ENCODE data around the gene SLC43A2. TPM values are rescaled to one million over a fixed set of nuclear protein-coding genes. Genes with fewer than 3 reads are reported as not detected.

The SLC43A2 gene
- polyA plus RNA-seq, 4 donors: 2.9 to 31.5 (median 9.9) TPM

DNA sequence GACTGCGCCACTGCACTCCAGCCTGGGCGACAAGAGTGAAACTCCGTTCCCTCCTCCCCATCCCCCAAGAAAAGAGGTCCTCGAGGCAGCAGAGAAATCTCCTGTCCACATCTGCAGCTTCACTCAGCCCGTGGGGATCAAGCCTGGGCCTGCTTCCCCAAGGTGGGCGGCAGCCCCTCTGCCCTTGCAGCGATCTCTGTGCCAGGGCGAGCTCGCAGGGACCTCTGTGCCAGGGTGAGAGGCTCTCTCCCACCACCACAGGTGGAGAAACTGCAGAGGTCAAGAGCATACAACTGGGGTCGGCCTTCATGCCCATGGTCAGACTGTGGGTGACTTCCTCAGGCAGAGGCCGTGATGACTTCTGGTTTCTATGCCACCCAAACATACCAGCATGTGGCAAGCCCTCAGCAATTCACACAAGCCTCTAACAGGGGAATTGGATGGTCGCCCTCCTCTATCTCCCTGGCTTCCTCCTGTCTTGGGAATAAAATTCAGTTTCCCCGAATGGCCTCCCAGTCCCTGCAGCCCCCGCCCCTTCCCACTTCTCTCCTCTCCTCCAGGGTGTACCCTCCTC lies 5.5 kb downstream of the SLC43A2 start:
- no peak for FAIRE-seq
- peaks cover 0 to 77% (median 0%) of the 10 kb centered on the region in 3 donors for H3K36me3 ChIP-seq (ENCODE audit: control insufficient read depth in 3 of 3, insufficient read depth in 2 of 3, low read depth in 1 of 3, low read length in 3 of 3)
- no peak for DNase-seq
- H3K4me3 ChIP-seq (ENCODE audit: low read depth in 1 of 3, low read length in 3 of 3): no peak overlapping the region
- 93 to 95% (median 93%) methylated on average over 14 of the region's 14 CpGs for WGBS, 3 donors
- no peaks in the 10 kb centered on the region for H3K9me3 ChIP-seq (ENCODE audit: control insufficient read depth in 2 of 2, insufficient read depth in 1 of 2, low read depth in 1 of 2, low read length in 1 of 2)
- H3K27me3 ChIP-seq (ENCODE audit: control insufficient read depth in 3 of 3, insufficient read depth in 3 of 3, low read length in 3 of 3): no peaks in the 10 kb centered on the region
- H3K27ac ChIP-seq (ENCODE audit: low read depth in 1 of 3, low read length in 2 of 3): no peak overlapping the region
- peaks cover 0 to 40% (median 2%) of the 10 kb centered on the region in 3 donors for H3K4me1 ChIP-seq (ENCODE audit: control insufficient read depth in 3 of 3, insufficient read depth in 2 of 3, low read depth in 1 of 3, low read length in 2 of 3)

DNA sequence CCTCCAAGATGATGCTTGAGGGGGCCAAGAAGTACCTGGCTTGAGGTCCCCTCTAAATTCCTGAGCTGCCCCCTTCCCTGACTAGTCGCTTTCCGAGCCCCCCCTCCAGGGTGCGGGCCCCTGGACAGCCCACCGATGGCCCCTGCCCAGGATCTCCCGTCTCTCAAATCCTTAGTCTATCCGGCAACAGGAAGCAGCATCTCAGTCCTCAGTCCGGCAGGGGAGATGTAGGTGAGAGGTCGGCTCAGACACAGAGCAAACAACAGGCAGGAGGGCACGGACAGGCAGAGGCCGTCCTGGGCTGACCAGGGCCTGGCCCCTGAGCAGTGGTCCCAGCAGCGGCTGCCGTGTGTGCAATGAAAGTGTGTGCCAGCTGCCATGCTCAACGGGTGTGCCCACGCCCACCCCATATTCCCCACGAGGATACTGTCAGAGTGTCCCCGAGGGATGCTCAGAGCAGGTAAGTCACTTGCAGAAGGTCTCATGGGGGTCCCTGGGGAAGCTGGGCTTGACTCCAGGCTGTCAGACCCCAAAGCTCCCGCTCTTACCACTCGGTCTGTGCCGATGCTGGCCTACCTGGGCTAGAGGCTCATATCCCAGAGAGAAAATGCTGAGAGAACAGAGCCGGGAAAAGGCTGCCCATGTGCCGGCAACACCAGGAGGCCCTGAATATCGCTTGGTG lies 7.2 kb downstream of the SLC43A2 start:
- peaks cover 0 to 40% (median 2%) of the 10 kb centered on the region in 3 donors for H3K4me1 ChIP-seq (ENCODE audit: control insufficient read depth in 3 of 3, insufficient read depth in 2 of 3, low read depth in 1 of 3, low read length in 2 of 3)
- no peaks in the 10 kb centered on the region for H3K9me3 ChIP-seq (ENCODE audit: control insufficient read depth in 2 of 2, insufficient read depth in 1 of 2, low read depth in 1 of 2, low read length in 1 of 2)
- 77 to 87% (median 82%) methylated on average over 20 to 22 of the region's 22 CpGs for WGBS, 3 donors
- peak overlapping the region in 1 of 3 donors; percentile 1 for H3K27ac ChIP-seq (ENCODE audit: low read depth in 1 of 3, low read length in 2 of 3)
- DNase-seq (no peak), FAIRE-seq (no peak)
- H3K27me3 ChIP-seq (ENCODE audit: control insufficient read depth in 3 of 3, insufficient read depth in 3 of 3, low read length in 3 of 3): no peaks in the 10 kb centered on the region
- no peak overlapping the region for H3K4me3 ChIP-seq (ENCODE audit: low read depth in 1 of 3, low read length in 3 of 3)
- H3K36me3 ChIP-seq (ENCODE audit: control insufficient read depth in 3 of 3, insufficient read depth in 2 of 3, low read depth in 1 of 3, low read length in 3 of 3): peaks cover 0 to 76% (median 0%) of the 10 kb centered on the region in 3 donors

DNA sequence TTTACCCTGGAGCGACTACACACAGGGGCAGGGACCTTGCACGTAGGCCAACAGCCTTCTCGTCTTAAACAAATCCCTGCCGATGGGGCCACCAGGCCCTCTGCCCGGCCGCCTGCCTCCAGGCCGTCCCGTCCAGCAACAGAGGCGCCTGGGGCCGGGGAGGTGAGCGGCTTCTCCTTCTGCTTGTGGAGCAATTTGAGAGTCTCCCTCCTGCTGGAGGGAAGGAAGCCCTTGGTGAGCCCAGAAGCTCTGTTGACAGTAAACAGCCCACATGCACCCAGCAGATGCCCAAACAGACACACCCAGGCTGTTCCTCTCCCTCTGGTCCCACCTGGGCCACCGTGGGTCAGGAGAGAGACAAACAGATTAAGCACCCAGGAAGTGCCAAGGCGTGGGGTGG lies 8.1 kb downstream of the SLC43A2 start:
- no peak for FAIRE-seq
- WGBS, 3 donors: 74 to 83% (median 83%) methylated on average over 13 of the region's 13 CpGs
- Histone ChIP-seq H3K27me3 (ENCODE audit: control insufficient read depth in 3 of 3, insufficient read depth in 3 of 3, low read length in 3 of 3) (no peaks in the 10 kb centered on the region), H3K4me3 (ENCODE audit: low read depth in 1 of 3, low read length in 3 of 3) (no peak overlapping the region), H3K36me3 (ENCODE audit: control insufficient read depth in 3 of 3, insufficient read depth in 2 of 3, low read depth in 1 of 3, low read length in 3 of 3) (peaks cover 0 to 79% (median 0%) of the 10 kb centered on the region in 3 donors), H3K9me3 (ENCODE audit: control insufficient read depth in 2 of 2, insufficient read depth in 1 of 2, low read depth in 1 of 2, low read length in 1 of 2) (no peaks in the 10 kb centered on the region), H3K27ac (ENCODE audit: low read depth in 1 of 3, low read length in 2 of 3) (no peak overlapping the region), H3K4me1 (ENCODE audit: control insufficient read depth in 3 of 3, insufficient read depth in 2 of 3, low read depth in 1 of 3, low read length in 2 of 3) (peaks cover 0 to 36% (median 2%) of the 10 kb centered on the region in 3 donors)
- DNase-seq: no peak

DNA sequence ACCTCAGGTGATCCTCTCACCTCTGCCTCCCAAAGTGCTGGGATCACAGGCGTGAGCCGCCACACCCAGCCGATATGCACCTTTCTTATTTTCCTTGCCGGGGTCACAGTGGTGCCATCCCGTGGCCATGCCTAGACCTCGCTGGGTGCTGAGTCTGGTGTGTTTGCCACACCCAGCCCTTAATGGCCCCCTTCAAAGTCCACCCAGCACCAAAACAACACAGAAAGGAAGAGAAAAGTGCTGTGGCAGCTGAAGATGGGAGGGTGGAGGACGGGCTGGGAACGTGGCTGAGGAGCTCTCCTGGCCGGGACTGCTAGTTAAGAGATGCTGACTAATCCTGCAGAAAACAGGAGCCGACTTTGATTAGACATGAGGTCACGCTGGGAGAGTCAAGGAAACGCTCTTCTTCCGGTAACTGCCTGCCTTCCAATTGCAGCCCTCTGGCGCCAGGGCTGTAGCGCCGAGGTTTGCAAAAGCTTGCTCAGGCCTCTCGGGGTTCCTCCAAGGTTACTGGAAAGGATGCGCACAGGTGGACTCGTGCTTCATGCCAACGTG lies 10.9 kb downstream of the SLC43A2 start:
- DNase-seq (peak; percentile 92 to 97), FAIRE-seq (no peak)
- Histone ChIP-seq H3K36me3 (ENCODE audit: control insufficient read depth in 3 of 3, insufficient read depth in 2 of 3, low read depth in 1 of 3, low read length in 3 of 3) (peaks cover 0 to 82% (median 2%) of the 10 kb centered on the region in 3 donors), H3K9me3 (ENCODE audit: control insufficient read depth in 2 of 2, insufficient read depth in 1 of 2, low read depth in 1 of 2, low read length in 1 of 2) (no peaks in the 10 kb centered on the region), H3K4me3 (ENCODE audit: low read depth in 1 of 3, low read length in 3 of 3) (no peak overlapping the region), H3K4me1 (ENCODE audit: control insufficient read depth in 3 of 3, insufficient read depth in 2 of 3, low read depth in 1 of 3, low read length in 2 of 3) (peaks cover 0 to 27% (median 0%) of the 10 kb centered on the region in 3 donors), H3K27ac (ENCODE audit: low read depth in 1 of 3, low read length in 2 of 3) (peak overlapping the region; percentile 81 to 85 (median 85)), H3K27me3 (ENCODE audit: control insufficient read depth in 3 of 3, insufficient read depth in 3 of 3, low read length in 3 of 3) (no peaks in the 10 kb centered on the region)
- WGBS, 3 donors: 18 to 48% (median 34%) methylated on average over 20 of the region's 20 CpGs

DNA sequence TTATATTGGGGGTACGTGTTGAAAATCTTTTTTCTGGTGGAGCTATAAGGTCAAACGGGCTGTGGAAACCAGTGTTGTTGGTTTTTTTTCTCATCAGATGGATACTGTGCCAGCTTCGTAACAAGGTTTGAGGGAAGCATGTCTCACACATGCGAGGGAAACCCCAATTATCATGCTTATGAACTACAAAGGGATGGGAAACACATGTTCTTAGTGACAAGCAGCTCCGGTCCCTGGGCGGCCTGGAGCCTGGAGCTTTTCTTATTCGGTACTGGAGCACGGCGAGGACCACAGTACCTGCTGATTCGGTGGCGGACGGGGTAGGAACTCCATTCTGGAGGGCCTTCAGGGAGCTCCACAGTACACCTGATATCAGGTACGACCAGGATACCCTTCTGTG lies 12.5 kb downstream of the SLC43A2 start:
- 83 to 93% (median 87%) methylated on average over 12 to 13 of the region's 13 CpGs for WGBS, 3 donors
- Histone ChIP-seq H3K4me3 (ENCODE audit: low read depth in 1 of 3, low read length in 3 of 3) (no peak overlapping the region), H3K36me3 (ENCODE audit: control insufficient read depth in 3 of 3, insufficient read depth in 2 of 3, low read depth in 1 of 3, low read length in 3 of 3) (peaks cover 0 to 85% (median 2%) of the 10 kb centered on the region in 3 donors), H3K9me3 (ENCODE audit: control insufficient read depth in 2 of 2, insufficient read depth in 1 of 2, low read depth in 1 of 2, low read length in 1 of 2) (no peaks in the 10 kb centered on the region), H3K27ac (ENCODE audit: low read depth in 1 of 3, low read length in 2 of 3) (no peak overlapping the region), H3K27me3 (ENCODE audit: control insufficient read depth in 3 of 3, insufficient read depth in 3 of 3, low read length in 3 of 3) (no peaks in the 10 kb centered on the region), H3K4me1 (ENCODE audit: control insufficient read depth in 3 of 3, insufficient read depth in 2 of 3, low read depth in 1 of 3, low read length in 2 of 3) (peaks cover 0 to 23% (median 0%) of the 10 kb centered on the region in 3 donors)
- no peak for FAIRE-seq
- DNase-seq: no peak

DNA sequence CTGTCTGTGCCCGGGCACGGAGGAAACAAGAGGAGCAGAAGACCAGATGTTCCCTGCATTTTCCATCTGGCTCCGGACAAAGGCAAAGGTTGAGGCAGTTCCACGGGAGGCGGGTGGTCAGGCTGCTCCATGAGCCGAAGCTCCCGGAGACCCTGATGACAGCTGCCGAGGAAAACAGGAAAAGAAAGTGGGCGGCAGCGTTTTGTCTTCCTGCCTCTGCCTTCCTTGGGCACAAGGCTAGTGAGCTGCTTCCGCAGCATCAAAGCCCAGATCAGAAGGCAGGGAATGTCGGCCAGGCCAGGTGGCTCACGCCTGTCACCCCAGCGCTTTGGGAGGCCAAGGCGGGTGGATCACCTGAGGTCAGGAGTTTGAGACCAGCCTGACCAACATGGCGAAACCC lies 16.2 kb downstream of the SLC43A2 start:
- Histone ChIP-seq H3K36me3 (ENCODE audit: control insufficient read depth in 3 of 3, insufficient read depth in 2 of 3, low read depth in 1 of 3, low read length in 3 of 3) (peaks cover 0 to 86% (median 2%) of the 10 kb centered on the region in 3 donors), H3K9me3 (ENCODE audit: control insufficient read depth in 2 of 2, insufficient read depth in 1 of 2, low read depth in 1 of 2, low read length in 1 of 2) (no peaks in the 10 kb centered on the region), H3K27ac (ENCODE audit: low read depth in 1 of 3, low read length in 2 of 3) (no peak overlapping the region), H3K4me3 (ENCODE audit: low read depth in 1 of 3, low read length in 3 of 3) (no peak overlapping the region), H3K4me1 (ENCODE audit: control insufficient read depth in 3 of 3, insufficient read depth in 2 of 3, low read depth in 1 of 3, low read length in 2 of 3) (peaks cover 0 to 4% (median 0%) of the 10 kb centered on the region in 3 donors), H3K27me3 (ENCODE audit: control insufficient read depth in 3 of 3, insufficient read depth in 3 of 3, low read length in 3 of 3) (no peaks in the 10 kb centered on the region)
- no peak for DNase-seq
- WGBS, 3 donors: 80 to 92% (median 91%) methylated on average over 16 of the region's 16 CpGs
- no peak for FAIRE-seq

DNA sequence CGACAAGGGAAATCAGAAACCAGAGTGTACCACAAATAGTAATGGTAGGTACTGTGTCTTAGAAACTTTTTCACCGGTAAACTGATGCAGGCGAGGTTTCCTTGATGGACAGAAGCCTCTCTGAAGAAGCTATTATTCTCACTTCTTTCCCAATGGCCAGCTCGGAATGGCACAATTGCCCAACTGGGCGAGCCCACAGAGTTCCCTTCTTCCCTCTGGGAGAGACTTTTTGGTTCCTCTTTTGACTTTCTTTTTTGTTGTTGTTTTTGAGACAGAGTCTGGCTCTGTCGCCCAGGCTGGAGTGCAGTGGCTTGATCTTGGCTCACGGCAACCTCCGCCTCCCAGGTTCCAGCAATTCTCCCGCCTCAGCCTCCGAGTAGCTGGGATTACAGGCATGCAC lies 16.9 kb downstream of the SLC43A2 start:
- H3K27ac ChIP-seq (ENCODE audit: low read depth in 1 of 3, low read length in 2 of 3): no peak overlapping the region
- peaks cover 0 to 88% (median 2%) of the 10 kb centered on the region in 3 donors for H3K36me3 ChIP-seq (ENCODE audit: control insufficient read depth in 3 of 3, insufficient read depth in 2 of 3, low read depth in 1 of 3, low read length in 3 of 3)
- no peaks in the 10 kb centered on the region for H3K27me3 ChIP-seq (ENCODE audit: control insufficient read depth in 3 of 3, insufficient read depth in 3 of 3, low read length in 3 of 3)
- H3K9me3 ChIP-seq (ENCODE audit: control insufficient read depth in 2 of 2, insufficient read depth in 1 of 2, low read depth in 1 of 2, low read length in 1 of 2): no peaks in the 10 kb centered on the region
- WGBS, 3 donors: 84 to 97% (median 96%) methylated on average over 10 of the region's 10 CpGs
- H3K4me3 ChIP-seq (ENCODE audit: low read depth in 1 of 3, low read length in 3 of 3): no peak overlapping the region
- FAIRE-seq (no peak), DNase-seq (no peak)
- H3K4me1 ChIP-seq (ENCODE audit: control insufficient read depth in 3 of 3, insufficient read depth in 2 of 3, low read depth in 1 of 3, low read length in 2 of 3): no peaks in the 10 kb centered on the region

DNA sequence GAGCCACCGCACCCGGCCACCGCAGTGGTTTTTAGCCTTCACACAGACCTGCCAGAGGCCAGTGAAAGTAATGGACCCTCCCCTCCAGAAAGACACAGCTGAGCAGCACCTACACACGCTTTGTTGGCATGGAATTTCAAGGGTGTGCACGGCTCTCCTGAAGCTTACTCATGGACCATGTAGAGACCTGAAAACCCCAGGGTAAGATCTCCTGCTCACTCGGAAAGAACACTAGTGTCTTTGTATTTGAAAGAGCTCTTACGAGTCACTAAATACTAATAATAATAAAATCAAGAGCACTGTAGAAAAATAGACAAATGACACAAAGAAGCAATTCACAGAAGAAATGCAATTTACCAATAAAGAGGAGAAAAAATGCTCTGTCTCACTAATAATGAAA lies 20.0 kb downstream of the SLC43A2 start:
- H3K27ac ChIP-seq (ENCODE audit: low read depth in 1 of 3, low read length in 2 of 3): no peak overlapping the region
- 88 to 91% (median 90%) methylated on average over 7 of the region's 7 CpGs for WGBS, 3 donors
- H3K4me1 ChIP-seq (ENCODE audit: control insufficient read depth in 3 of 3, insufficient read depth in 2 of 3, low read depth in 1 of 3, low read length in 2 of 3): no peaks in the 10 kb centered on the region
- no peaks in the 10 kb centered on the region for H3K27me3 ChIP-seq (ENCODE audit: control insufficient read depth in 3 of 3, insufficient read depth in 3 of 3, low read length in 3 of 3)
- H3K9me3 ChIP-seq (ENCODE audit: control insufficient read depth in 2 of 2, insufficient read depth in 1 of 2, low read depth in 1 of 2, low read length in 1 of 2): no peaks in the 10 kb centered on the region
- peaks cover 2 to 92% (median 2%) of the 10 kb centered on the region in 3 donors for H3K36me3 ChIP-seq (ENCODE audit: control insufficient read depth in 3 of 3, insufficient read depth in 2 of 3, low read depth in 1 of 3, low read length in 3 of 3)
- DNase-seq (no peak), FAIRE-seq (no peak)
- H3K4me3 ChIP-seq (ENCODE audit: low read depth in 1 of 3, low read length in 3 of 3): no peak overlapping the region
